Diencephalon (tissue), 1 donor: ENCODE results near the gene ARPP21. TPM values are rescaled to one million over a fixed set of nuclear protein-coding genes. Genes with fewer than 3 reads are reported as not detected.

Source experiments
- small RNA-seq: library from RNA; depleted of rRNA; stranded (forward); fragments of <200 nt; gene quantifications from one replicate; pipeline ENCODE3, GENCODE V24; 2014
- total RNA-seq: library from RNA; depleted of rRNA; stranded (reverse); fragments of >200 nt; gene quantifications from one replicate; pipeline ENCODE4 v1.2.3, GENCODE V29; 2014

The ARPP21 gene
- total RNA-seq = 310 TPM

GRCh38 chr3:35639254-35640186 is at the start of gene ARPP21:
ARPP21 (plus strand) TSS chr3:35639525; CDS start chr3:35681752, 42,227 bp downstream.

Small RNA genes lying within 50 kb of the gene (small RNA-seq; reads per million reads assigned to genes)
- 2,617 reads per million, percentile 99 among the genes with 10 or more reads in this experiment for gene MIR128-2
